PC-3 (cell line): ENCODE data around the gene SRGAP2C.
"Not testable (repeated sequence)": the region's sequence is repeated elsewhere in the genome, so short reads cannot be mapped to it uniquely, and the experiment has no call there.

ENCODE experiments used
- EZH2 ChIP-seq: fragments of 300-600 bp; sonication (generic); IDR thresholded peaks from one replicate; pipeline ENCODE4 v1.6.1; 2017; ENCODE audit warnings: antibody characterized with exemption, mild to moderate bottlenecking, low read length; ENCODE audit not compliant: unreplicated experiment
- EZH2phosphoT487 ChIP-seq: fragments of 300-600 bp; sonication (generic); IDR thresholded peaks from 2 replicates; pipeline ENCODE4 v1.6.1; 2018; ENCODE audit warnings: mild to moderate bottlenecking, antibody characterized with exemption, low read length, borderline replicate concordance
- TF ChIP-seq, protein P1 (sequence below): fragments of 300-600 bp; sonication (generic); conservative IDR thresholded peaks from 2 replicates; pipeline ENCODE4 v1.5.1; 2017; ENCODE audit warnings: antibody characterized with exemption, low read depth, mild to moderate bottlenecking, low read length

GRCh38 chr1:121168152-121168668 is 16.6 kb upstream of the SRGAP2C start:
- TF ChIP-seq, protein P1, sequence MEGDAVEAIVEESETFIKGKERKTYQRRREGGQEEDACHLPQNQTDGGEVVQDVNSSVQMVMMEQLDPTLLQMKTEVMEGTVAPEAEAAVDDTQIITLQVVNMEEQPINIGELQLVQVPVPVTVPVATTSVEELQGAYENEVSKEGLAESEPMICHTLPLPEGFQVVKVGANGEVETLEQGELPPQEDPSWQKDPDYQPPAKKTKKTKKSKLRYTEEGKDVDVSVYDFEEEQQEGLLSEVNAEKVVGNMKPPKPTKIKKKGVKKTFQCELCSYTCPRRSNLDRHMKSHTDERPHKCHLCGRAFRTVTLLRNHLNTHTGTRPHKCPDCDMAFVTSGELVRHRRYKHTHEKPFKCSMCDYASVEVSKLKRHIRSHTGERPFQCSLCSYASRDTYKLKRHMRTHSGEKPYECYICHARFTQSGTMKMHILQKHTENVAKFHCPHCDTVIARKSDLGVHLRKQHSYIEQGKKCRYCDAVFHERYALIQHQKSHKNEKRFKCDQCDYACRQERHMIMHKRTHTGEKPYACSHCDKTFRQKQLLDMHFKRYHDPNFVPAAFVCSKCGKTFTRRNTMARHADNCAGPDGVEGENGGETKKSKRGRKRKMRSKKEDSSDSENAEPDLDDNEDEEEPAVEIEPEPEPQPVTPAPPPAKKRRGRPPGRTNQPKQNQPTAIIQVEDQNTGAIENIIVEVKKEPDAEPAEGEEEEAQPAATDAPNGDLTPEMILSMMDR = not testable (repeated sequence)
- TF ChIP-seq EZH2phosphoT487, EZH2: not testable (repeated sequence)
